Activated naive CD4-positive, alpha-beta T cell treated with anti-CD3 and anti-CD28 coated beads, Interleukin-2, amount 10 ng/mL, durations not matched to agents 5 hours and 36 hours (primary cell): ENCODE measurements around the gene SENP5. TPM values are rescaled to one million over a fixed set of nuclear protein-coding genes. Genes with fewer than 3 reads are reported as not detected.

Experiments used
- total RNA-seq, 2 experiments: library from RNA; stranded (reverse); gene quantifications; one replicate each; pipeline ENCODE4 v1.2.3, GENCODE V29; 2021

Gene SENP5, protein sequence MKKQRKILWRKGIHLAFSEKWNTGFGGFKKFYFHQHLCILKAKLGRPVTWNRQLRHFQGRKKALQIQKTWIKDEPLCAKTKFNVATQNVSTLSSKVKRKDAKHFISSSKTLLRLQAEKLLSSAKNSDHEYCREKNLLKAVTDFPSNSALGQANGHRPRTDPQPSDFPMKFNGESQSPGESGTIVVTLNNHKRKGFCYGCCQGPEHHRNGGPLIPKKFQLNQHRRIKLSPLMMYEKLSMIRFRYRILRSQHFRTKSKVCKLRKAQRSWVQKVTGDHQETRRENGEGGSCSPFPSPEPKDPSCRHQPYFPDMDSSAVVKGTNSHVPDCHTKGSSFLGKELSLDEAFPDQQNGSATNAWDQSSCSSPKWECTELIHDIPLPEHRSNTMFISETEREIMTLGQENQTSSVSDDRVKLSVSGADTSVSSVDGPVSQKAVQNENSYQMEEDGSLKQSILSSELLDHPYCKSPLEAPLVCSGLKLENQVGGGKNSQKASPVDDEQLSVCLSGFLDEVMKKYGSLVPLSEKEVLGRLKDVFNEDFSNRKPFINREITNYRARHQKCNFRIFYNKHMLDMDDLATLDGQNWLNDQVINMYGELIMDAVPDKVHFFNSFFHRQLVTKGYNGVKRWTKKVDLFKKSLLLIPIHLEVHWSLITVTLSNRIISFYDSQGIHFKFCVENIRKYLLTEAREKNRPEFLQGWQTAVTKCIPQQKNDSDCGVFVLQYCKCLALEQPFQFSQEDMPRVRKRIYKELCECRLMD
- 10 to 100 TPM; 29.3 to 30.6 TPM for total RNA-seq

DNA sequence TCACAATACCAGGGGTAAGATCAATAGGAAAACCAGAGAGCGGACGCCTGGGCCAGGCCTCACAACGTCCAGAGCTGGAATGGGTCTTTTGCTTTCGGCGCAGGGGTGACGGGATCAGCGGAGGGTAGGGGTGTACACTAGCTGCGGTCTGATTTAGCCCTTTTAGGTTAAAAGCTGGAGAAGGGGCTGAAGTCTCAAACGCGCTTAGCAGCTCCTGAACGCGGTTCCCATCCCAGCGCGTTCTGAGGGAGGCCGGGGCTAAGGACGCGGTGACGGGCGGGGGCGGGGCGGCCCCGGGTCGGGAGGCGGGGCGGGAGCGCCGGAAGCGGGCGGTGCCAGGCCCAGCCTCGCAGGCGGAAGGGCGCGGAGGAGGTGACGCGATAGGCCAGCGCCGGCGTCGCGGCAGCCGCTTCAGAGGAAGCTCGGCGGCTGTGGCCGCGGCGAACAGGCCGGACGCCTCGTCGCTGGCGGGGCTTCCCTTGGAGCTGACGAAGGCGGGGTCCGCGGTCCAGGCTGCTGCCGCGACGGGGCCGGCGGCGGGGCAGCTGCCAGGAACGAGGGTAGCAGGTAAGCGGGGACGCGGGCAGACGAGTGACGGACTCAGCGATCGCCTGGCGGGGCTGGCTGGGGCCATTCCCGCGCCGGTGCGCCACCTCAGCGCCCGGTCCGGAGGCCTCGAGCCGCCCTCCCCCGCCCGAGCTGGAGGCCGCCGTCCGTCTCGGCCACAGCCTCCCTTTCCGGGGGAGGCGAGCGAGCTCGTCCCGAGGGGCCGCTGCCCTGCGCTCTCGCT, at the start of gene SENP5:
Gene SENP5 (plus strand): TSS at position 414 of the 790 bp plus-strand sequence. CDS start 17,262 bp downstream, outside the sequence.

DNA sequence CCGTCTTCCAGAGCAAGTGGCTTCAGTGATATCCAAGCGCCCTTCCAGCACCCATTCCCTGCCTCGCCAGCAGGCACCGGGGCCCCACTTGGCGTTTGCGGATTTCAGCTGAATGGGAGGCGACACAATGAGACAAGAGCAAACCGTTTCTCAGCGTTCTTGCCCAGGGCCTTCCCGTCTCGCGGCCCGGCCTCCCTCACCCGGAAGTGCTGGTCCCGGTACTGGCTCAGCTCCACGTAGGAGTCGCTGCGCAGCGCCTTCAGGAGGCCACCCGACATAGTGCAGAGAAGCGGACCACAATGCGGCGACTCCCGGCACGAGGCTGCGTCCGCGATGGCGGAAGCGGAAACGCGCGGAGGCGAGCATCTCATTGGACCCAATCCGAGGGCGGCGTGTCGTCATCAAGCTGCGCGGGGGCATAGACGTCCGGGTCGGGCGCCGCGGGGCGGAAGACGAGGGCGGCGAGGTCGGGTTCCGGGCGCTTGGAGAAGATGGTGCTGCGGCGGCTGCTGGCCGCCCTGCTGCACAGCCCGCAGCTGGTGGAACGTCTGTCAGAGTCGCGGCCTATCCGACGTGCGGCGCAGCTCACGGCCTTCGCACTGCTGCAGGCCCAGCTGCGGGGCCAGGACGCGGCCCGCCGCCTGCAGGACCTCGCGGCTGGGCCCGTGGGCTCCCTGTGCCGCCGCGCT, 74.7 kb downstream of the SENP5 start, which contains the start of gene NCBP2:
Gene NCBP2 (minus strand): TSS at position 303 of the 689 bp plus-strand sequence. CDS start 25 bp downstream, at position 278.

DNA sequence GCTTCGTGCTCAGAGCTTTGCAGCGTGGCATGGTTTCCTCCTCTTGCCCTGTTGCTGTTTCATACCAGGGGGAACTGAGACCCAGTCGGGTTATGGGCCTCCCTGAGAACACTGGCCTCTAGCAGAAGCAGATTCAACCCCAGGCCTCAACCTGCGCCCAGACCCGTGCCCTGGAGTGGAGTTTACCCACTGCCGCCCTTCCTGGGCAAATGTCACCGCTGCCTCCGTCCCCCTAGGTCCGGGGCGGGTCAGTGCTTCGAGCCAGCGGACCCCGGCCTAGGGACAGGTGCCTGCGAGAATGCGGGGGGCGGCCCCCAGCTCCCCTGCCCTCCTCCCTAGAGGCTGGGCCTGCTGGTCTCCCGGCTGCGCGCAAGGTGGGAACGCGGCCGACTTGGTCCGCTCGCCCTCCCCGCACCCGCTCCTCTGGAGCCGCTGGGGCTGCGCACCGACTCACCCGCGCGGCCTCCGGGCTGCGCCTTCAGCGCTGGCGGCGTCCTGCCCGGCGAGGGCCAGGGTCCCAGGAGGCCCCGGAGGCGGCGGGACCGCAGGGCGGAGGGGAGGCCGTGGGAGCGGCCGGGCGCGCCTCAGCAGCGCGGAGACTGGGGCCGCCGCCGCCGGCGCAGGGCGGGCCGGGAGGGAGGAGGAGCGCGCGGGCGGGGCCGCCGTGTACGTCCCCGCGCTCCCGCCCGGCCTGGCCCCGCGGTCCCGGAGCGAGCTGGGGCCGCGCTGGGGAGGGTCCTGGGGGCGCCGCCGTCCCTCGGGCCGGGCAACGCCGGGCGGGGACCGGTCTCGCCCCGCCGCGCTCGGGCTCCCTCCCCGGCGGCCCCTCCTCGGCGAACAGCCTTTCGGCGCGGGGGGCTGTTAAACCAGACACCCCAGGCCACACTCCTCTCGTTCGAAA, 100.8 kb downstream of the SENP5 start, which contains the start of gene PIGZ:
Gene PIGZ (minus strand): TSS at position 601 of the 901 bp plus-strand sequence. CDS start 16,802 bp downstream, outside the sequence.

Other genes with a start within 250 kb of the SENP5 start
- gene NRROS, start 228.2 kb upstream of the SENP5 start, total RNA-seq = 10 to 100 TPM; 25.9 to 31.8 TPM
- gene CEP19, start 155.7 kb upstream of the SENP5 start, total RNA-seq = 1 to 10 TPM; 5.2 to 6.7 TPM
- 10 to 100 TPM; 32.3 to 35.9 TPM for gene PIGX, start 155.5 kb upstream of the SENP5 start, total RNA-seq
- 10 to 100 TPM; 93.8 to 96.8 TPM for gene PAK2, start 128.1 kb upstream of the SENP5 start, total RNA-seq
- 10 to 100 TPM; 50.7 to 51.3 TPM for gene NCBP2, start 74.6 kb downstream of the SENP5 start, total RNA-seq
- 1 to 10 TPM; 2.3 to 3.2 TPM for gene PIGZ, start 100.9 kb downstream of the SENP5 start, total RNA-seq
- 1 to 10 TPM; 7.8 to 8.5 TPM for gene MELTF, start 161.9 kb downstream of the SENP5 start, total RNA-seq